Glutamatergic neuron (in vitro differentiated cells): Measurements from ENCODE around the gene ATAD1. TPM values are rescaled to one million over a fixed set of nuclear protein-coding genes. Genes with fewer than 3 reads are reported as not detected.

ENCODE experiments used
- DNase-seq: peaks from one replicate; pipeline ENCODE4 v3.0.0; 2022
- H3K27ac Mint-ChIP-seq: one replicate; pipeline ENCODE4 v1.8.0; 2020; ENCODE audit warnings: mild to moderate bottlenecking, mixed read lengths, inconsistent platforms; ENCODE audit not compliant: unreplicated experiment
- H3K27me3 Mint-ChIP-seq: one replicate; pipeline ENCODE4 v1.8.0; 2020; ENCODE audit warnings: mild to moderate bottlenecking, moderate library complexity, mixed read lengths, inconsistent platforms; ENCODE audit not compliant: unreplicated experiment
- H3K36me3 Mint-ChIP-seq: one replicate; pipeline ENCODE4 v1.8.0; 2020; ENCODE audit warnings: mild to moderate bottlenecking, mixed read lengths, inconsistent platforms; ENCODE audit not compliant: unreplicated experiment
- H3K4me1 Mint-ChIP-seq: one replicate; pipeline ENCODE4 v1.8.0; 2020; ENCODE audit warnings: mild to moderate bottlenecking, low read depth, mixed read lengths, inconsistent platforms; ENCODE audit not compliant: unreplicated experiment
- H3K4me3 Mint-ChIP-seq: one replicate; pipeline ENCODE4 v1.8.0; 2020; ENCODE audit warnings: mild to moderate bottlenecking, mixed read lengths, inconsistent platforms; ENCODE audit not compliant: unreplicated experiment
- H3K9me3 Mint-ChIP-seq: one replicate; pipeline ENCODE4 v1.8.0; 2020; ENCODE audit warnings: mild to moderate bottlenecking, moderate library complexity, mixed read lengths, inconsistent platforms; ENCODE audit not compliant: unreplicated experiment
- CTCF ChIP-seq: fragments of 200-600 bp; sonication (generic); IDR thresholded peaks from one replicate; pipeline ENCODE4 v1.5.0; 2021; ENCODE audit not compliant: partially characterized antibody, unreplicated experiment
- total RNA-seq: library from RNA; stranded (reverse); fragmentation: NEBNext Ultra II Directional; extraction: Animal tissue kit (Norgen Biotek cat#: 25700); gene quantifications from one replicate; pipeline ENCODE4 v1.2.1, GENCODE V29; 2021; ENCODE audit not compliant: unreplicated experiment

ATAD1 gene
- total RNA-seq, 1 donor from 2014 or later: 79.0 TPM

GRCh38 chr10:87844837-87845623 lies 27.0 kb upstream of the ATAD1 start:
- Mint-ChIP-seq H3K27ac (no peak overlapping the region), H3K36me3 (no peaks in the 10 kb centered on the region), H3K4me1 (no peaks in the 10 kb centered on the region), H3K4me3 (no peak overlapping the region), H3K27me3 (no peaks in the 10 kb centered on the region), H3K9me3 (no peaks in the 10 kb centered on the region)
- no peak for TF ChIP-seq CTCF
- DNase-seq: no peak

GRCh38 chr10:87843714-87844113 lies 25.7 kb upstream of the ATAD1 start:
- no peak for TF ChIP-seq CTCF
- no peaks in the 10 kb centered on the region for H3K36me3 Mint-ChIP-seq
- no peak overlapping the region for H3K27ac Mint-ChIP-seq

GRCh38 chr10:87842776-87843497 lies 24.9 kb upstream of the ATAD1 start:
- no peaks in the 10 kb centered on the region for H3K36me3 Mint-ChIP-seq
- H3K4me3 Mint-ChIP-seq: no peak overlapping the region
- no peaks in the 10 kb centered on the region for H3K27me3 Mint-ChIP-seq
- no peak overlapping the region for H3K27ac Mint-ChIP-seq
- TF ChIP-seq CTCF: no peak
- no peaks in the 10 kb centered on the region for H3K9me3 Mint-ChIP-seq
- DNase-seq: no peak
- no peaks in the 10 kb centered on the region for H3K4me1 Mint-ChIP-seq

More at GRCh38 chr10:87843714-87844113, 25.7 kb upstream of the ATAD1 start:
- H3K4me3 Mint-ChIP-seq: no peak overlapping the region
- H3K4me1 Mint-ChIP-seq: no peaks in the 10 kb centered on the region
- DNase-seq: no peak
- H3K9me3 Mint-ChIP-seq: no peaks in the 10 kb centered on the region
- H3K27me3 Mint-ChIP-seq: no peaks in the 10 kb centered on the region

- H3K36me3 Mint-ChIP-seq: no peaks in the 10 kb centered on the region
- no peaks in the 10 kb centered on the region for H3K9me3 Mint-ChIP-seq
- no peak overlapping the region for H3K27ac Mint-ChIP-seq
- H3K27me3 Mint-ChIP-seq: no peaks in the 10 kb centered on the region
- TF ChIP-seq CTCF: no peak
- no peak overlapping the region for H3K4me3 Mint-ChIP-seq
- no peak for DNase-seq
- no peaks in the 10 kb centered on the region for H3K4me1 Mint-ChIP-seq
Observed at GRCh38 chr10:87842220-87842641, 24.2 kb upstream of the ATAD1 start.

- Mint-ChIP-seq H3K4me1 (no peaks in the 10 kb centered on the region), H3K27ac (no peak overlapping the region), H3K36me3 (no peaks in the 10 kb centered on the region), H3K9me3 (no peaks in the 10 kb centered on the region), H3K4me3 (no peak overlapping the region), H3K27me3 (no peaks in the 10 kb centered on the region)
- no peak for TF ChIP-seq CTCF
- DNase-seq: no peak
Observed at GRCh38 chr10:87841186-87841585, 23.2 kb upstream of the ATAD1 start.
